Dedifferentiated amniotic fluid mesenchymal stem cell (primary cell): ENCODE measurements around the gene NR2C2.
"Not testable (repeated sequence)": the region's sequence is repeated elsewhere in the genome, so short reads cannot be mapped to it uniquely, and the experiment has no call there.

Experiments used
- DNase-seq: peaks from one replicate; pipeline ENCODE4 v3.0.0-alpha.2; 2016; ENCODE audit errors: extremely low spot score

Gene NR2C2

DNA sequence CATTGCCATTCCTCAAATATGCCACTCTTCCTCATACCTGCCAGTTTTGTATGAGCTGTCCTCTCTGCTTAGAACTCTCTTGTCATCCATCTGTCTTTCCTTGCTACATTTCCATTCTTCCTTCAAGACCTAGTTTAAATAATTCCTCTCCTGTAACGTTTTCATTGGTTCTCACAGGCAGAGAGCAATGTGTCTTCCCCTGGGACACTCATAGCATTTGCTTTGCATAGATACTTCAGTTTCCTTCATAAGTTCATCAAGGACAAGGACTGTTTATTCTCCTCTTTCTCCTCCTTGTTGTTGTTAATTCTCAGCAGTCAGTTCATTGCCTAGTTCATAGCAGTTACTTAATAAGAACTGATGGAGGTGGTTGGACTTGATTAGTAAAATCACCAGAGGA is 10.5 kb downstream of the NR2C2 start:
- DNase-seq: no peak

DNA sequence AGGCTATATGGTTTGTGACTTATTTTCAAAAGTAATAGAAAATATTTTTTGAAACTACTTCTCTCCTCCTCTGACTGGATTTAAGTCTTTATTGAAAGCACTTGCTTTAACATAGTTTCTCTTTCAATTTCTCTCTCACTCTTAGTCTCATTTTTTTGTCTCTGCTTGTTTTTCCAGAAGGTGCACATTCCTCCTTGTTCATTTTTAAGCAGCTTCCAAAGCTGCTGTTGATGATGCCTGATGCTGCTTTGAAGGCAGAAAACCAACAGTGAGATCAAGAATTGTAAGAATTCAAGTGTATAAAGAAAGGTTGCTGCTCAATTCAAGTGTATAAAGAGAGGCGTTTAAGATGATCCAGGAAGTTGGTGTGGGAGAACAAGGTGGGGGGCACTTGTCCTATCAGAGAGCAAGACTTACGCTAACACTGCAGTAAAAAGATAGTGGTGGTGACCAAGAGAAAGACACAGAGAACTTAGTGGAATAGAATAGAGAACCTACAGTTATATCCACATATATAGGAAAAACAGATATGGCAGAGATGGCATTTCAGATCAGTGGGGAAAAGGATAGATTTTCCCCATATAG is 12.1 kb downstream of the NR2C2 start:
- no peak for DNase-seq

DNA sequence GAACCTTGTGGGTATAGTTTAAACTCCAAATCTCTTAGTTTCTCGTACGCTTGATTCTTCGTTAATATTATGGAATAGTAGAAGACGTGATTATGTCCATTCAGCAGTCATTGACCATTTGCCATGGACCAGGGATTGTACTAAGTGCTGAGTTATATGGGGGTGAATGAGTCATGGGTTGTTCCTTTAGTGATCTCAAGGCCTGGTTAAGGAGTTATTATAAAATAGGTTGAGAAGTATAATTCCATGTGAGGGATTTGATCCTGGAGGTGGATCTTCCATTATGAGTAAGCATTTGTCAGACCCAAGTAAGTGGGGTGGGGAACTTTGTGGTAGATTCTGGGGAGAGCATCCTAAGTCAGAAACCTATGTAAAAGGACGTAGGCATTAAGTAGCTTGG is 15.4 kb downstream of the NR2C2 start:
- no peak for DNase-seq

DNA sequence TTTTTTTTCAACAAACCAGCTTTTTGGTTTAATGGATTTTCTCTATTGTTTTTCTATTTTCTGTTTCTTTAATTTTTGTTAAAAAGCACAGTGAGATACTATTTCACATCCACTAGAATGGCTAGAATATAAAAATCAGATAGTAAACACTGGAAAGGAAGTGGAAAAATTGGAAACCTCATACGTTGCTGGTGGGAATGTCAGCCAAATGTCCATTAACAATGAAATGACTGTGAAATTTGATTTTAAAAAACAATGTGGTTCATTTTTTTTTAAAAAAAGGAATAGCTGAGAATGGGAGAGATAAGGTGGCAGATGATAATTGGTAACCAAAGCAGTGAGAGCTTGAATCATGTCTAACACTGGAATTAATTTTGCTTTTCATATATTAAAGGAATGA is 19.9 kb downstream of the NR2C2 start:
- DNase-seq: no peak

DNA sequence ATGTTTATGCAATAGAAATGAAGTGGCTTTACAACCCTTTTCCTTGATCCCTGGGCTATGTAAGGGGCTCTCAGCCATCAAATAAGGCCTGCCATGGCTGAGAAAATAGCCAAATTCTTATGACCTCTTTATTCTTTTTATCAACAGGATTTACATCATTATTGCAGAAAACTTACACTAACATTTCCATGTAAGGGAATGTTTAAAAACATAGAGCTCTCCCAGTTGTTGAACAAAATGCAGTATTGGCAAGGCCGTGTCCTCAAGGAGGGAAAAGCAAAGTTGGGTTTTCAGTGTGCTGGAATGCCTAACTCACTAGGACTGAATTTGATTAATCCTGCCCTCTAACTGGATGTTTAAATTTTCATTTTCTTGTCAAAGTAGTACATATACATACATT is 22.3 kb downstream of the NR2C2 start:
- no peak for DNase-seq

DNA sequence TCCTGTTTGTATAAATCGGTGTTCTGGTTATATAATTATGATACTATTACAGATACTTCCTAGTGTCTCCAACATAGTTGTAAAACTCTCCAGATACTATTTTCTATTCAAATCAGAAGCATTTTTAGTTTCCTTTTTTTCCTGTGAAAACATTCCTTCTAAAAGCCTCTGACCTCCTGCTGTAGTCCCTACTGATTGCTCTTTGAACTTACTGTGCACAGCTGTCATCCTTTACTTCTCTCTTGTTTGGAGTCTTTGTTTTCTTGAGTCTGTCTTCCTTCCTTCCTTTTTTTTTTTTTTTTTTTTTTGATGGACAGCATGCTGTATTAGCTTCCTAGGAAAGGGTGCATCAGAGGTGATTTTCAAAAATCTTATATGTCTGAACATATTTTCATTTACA is 28.9 kb downstream of the NR2C2 start:
- DNase-seq: no peak

DNA sequence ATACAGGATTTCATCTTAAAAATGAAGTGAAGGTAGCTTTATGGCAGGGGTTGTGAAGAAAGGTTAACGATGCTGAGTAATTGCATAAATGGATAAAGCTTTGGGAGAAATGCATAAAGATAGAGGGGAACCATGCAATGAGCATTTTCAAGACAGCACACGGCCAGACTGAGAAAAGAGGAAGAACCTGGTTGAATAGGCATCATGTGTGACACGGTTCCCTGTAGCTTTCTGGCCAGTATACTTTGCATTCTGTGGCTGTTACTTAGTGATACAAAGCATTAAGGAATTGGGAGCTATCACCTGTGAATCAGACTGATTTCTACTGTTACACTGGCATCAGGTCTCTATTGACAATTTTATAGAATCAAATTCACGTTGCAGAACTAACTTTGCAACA is 33.3 kb downstream of the NR2C2 start:
- DNase-seq: no peak

DNA sequence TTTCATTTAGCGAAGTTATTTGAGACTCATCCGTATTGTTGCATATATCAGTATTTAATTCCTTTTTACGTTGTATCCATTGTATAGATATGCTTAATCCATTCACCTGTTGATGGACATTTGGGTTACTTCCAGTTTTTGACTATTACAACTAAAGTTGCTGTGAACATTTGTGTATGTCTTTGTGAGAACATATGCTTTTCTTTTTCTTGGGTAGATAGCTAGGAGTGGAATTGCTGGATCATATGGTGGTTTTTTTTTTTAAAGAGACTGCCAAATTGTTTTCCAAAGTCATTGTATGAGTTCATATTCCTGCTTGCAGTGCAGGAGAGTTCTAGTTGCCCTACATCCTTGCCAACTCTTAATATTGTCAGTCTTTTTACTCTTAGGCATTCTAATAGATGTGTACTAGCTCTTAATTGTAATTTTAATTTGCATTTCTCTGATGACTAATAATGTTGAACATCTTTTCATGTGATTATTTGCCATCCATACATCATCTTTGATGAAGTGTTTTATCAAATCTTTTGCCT is 37.3 kb downstream of the NR2C2 start:
- no peak for DNase-seq

DNA sequence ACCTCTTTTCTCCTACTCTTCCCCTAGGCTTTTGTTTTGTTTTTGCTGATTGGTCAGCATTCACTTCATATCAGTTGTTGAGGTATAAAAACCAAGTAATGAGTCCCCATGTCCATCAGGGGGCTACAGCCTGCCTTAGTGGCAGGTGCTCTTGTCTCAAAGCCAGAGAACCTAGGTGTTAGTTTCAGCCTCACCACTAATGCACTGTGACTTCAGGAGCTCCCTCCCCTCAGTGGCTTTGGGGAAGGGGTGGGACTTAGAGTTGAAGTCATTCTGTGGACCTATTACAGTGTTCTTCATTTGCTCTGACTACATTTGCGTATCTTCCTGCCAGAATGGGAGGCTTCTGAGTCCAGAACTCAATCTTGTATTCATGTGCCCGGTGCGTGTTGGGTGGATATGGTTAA is 41.6 kb downstream of the NR2C2 start:
- no peak for DNase-seq

DNA sequence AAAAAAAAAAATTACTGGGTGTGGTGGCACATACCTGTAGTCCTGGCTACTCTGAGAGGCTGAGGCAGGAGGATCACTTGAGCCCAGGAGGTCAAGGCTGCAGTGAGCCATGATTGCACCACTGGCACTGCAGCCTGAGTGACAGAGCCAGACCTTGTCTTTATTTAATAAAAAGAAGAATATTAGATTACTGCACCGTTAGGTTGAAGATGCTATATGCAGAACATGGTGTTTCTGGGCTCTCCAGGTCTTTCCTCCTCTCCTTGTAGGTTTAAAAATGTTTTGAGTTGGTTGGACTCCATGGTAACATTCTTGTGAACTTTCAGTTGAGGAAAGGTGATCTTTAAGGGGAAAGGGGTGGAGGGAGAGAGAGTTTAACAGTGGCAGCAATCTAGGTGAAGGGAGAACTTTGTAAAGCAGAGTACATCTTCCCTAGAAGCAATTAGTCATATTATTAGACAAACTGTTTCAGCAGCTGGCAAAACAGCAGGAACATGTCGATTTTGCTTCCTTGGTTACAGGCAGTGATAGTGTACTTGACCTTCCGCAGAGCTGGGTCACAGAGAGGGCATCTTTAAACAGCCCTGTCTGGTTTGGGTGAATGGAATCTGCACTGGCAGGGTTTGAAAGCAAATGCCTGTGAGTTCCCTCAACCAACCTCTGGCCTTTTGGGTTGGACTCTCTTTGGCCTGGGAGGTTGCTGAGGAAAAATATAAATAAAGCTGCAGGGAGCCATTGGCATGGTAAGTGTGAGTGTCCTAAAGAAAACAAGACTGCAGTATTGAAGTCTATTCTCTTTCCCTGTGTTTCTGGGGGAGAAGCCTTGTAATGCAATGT is 42.8 kb downstream of the NR2C2 start:
- DNase-seq: no peak

DNA sequence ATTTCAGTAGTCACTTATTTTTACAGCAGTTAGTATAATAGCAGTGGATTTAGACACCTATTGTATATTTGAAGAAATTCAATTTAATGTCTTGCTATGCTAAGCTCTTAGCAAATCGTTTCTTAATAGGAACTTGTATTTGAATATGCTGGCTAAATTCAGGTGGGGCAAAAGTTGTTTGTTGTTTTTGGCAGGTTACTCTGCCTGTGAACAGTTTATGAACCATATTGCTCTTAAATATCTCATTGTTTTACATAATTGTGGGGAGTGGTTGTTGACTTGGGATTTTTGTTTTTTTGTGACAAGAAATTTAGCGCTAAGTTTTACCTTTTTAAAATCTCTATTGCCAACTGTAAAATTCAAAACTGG is 43.4 kb downstream of the NR2C2 start:
- DNase-seq: no peak

DNA sequence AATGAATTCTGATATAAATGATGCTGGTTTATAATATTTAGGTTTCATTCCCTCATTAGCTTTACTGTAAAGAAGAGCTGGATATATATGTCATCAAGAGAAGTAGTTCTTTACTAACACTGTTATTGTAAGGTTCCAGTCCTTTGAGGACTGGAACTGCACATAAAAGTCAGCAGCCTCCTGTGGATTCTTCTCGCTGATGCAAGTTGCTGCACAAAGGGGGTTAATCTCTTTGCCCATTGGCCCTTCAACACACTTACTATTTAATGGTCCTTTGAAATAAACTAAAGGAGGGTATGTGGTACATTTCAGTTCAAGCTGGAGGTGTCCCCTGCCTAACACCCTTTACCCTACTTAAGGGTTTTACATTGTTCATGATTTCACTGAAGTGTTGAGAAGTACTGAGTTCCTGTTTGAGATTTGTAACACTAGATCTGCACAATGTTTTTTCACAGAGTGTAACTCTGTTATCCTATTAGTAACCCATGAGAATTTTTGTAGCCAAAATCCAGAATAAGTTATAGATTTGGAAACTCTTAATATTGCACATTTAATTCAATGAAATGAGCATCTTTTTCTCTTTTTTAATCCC is 43.9 kb downstream of the NR2C2 start:
- no peak for DNase-seq

DNA sequence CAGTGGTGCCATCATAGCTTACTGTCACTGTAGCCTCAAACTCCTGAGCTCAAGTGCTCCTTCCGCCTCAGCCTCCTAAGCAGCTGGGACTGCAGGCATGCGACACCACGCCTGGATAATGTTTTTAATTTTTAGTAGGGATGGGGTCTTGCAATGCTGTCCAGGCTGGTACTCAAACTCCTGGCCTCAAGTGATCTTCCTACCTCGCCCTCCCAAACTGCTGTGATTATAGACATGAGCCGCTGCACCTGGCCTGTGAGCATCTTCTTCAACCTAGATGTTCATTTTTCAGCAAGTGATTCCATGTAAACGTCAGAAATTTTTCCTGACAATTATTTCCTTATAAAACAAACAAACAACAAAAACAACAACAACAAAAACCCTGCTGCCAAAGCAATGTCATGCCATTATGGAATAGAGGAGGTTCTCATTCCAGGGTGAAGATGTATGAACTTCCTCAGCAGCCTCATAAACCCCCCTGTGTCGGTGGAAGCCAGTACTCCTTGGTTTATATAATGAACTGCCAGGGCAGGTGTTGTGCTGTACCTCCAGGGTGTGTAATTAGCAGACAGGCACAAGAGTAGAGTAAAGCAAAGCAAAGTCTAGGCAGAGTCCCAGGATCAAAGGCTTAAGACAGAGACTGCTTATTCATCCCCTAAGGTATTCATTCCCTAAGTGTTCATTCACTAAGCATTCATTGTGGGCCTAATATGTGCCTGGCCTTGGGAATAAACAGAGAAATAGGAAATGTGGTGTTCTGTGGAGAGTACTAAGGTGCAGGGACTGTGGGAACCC is 44.6 kb downstream of the NR2C2 start:
- DNase-seq: no peak

DNA sequence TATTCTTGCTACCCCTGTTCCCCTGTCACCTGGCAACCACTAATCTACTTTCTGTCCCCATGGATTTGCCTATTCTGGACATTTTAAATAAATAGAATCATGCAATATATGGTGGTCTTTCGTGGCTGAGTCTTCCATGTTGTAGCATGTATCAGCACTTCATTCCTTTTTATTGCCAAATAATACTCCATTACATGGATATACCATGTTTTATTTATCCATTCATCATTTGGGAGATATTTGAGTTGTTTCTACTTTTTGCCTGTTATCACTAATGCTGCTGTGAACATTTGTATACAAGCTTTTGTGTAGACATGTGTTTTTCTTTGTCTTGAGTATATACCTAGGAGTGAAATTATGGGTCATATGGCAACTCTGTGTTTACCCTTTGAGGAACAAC is 50.6 kb downstream of the NR2C2 start:
- DNase-seq: no peak

DNA sequence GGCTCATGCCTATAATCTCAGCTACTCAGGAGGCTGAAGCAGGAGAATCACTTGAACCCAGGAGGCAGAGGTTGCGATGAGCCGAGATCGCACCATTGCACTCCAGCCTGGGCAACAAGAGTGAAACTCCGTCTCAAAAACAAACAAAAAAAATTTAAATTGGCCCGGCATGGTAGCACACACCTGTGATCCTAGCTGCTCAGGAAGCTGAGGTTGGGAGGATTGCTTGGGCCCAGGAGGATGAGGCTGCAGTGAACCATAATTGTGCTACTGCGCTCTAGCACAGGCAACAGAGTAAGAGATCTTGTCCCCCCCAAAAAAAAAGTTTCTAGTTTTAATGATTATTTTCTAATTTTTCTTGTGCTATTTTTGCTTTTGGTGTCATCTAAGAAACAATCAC is 51.8 kb downstream of the NR2C2 start:
- DNase-seq: not testable (repeated sequence)

DNA sequence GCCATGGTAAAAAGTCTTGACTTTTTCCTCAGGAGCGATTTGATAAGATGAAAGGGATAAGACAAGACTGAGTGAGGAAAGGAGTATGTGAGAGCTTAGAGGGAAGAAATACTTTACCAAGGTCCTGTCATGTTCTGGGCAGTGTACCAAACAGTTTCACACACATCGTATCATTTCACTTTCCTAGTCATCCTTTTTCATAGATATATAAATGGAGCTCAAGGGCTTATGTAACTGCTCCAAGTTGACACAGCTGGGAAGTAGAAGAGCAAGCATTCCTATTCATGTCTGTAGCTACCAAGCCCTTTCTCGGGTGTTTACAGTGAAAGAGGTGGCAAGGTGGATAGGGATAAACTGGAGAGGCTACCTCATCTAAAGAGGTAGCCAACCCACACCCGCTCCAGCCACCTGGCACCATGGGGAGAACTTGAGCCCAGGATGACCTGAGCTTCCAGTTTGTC is 60.3 kb downstream of the NR2C2 start:
- DNase-seq: peak; percentile 66

DNA sequence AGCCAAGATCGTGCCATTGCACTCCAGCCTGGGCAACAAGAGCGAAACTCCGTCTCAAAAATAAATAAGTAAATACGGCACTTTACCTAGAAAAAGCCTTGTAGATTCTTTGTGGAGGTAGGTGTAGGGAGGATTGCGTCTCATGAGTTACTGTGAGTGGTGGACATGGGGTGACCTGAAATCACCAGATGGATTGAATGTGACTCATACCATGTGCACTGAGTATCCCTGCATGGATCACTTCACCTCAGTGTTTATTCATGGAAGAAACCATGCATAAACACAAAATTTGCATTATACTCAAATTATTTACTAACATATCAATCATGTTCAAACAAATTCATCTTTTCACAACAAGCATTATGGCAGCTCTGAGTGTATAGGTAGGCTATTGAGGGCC is 61.8 kb downstream of the NR2C2 start:
- DNase-seq: no peak

DNA sequence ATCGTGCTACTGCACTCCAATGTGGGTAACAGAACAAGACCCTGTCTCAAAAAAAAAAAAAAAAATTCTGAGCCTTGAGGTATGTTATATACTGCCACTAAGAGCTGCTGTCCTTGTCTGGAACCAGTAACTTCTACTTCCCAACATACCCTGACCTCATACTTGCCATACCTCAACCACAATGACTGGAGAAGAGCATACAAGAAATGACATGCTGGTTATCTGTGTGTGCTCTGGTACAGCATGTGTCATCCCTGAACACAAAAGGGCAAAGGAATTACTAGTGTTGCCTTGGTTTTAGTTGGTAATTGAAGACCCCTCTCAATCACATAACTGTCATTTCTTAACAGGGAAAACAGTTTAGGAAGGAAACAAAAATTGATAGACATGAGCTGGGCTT is 63.3 kb downstream of the NR2C2 start:
- DNase-seq: no peak

DNA sequence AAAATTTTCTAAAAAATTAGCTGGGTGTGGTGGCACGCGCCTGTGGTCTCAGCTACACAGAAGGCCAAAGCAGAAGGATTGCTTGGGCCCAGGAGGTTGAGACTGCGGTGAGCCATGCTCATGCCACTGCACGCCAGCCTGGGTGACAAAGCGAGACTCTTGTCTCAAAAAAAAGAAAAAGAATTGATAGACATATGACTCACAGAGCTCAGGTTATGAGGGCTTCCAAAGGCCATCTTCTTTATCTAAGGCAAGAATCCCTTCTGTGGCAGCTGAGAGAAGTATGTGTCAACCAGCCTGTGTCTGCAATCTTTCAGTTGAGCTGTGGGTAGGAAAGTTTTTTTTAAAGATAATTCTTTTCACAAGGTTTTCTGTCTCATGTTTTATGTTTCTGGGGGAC is 63.8 kb downstream of the NR2C2 start:
- no peak for DNase-seq

DNA sequence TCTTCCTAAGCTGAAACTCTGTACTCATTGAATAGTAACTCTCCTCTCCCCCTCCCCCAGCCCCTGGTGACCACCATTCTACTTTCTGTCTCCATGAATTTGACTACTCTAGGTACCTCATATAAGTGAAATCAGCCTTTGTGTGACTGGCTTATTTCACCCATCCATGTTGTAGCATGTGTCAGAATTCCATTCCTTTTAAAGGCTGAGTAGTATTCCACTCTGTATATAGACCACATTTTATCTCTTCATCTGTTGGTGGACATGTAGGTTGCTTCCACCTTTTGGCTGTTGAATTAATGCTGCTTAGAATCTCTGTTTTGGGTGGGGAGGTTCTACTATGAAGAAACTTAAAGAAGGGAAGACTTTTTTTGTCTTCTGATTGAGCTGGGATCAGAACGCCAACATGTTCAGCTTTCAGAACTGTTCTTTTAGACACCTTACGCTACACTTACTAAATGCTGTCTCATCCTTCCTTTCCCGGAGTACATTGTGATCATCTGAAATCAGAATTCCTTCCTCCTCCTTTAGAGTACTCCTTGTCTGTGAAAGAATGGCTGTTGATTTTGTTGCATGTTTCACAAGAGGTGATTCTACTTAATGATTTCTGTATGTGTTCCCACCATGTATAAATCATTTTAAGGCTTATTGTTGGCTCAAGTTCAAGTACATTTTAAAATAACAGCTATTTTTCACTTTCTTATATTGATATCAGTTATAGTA is 67.4 kb downstream of the NR2C2 start:
- DNase-seq: no peak

DNA sequence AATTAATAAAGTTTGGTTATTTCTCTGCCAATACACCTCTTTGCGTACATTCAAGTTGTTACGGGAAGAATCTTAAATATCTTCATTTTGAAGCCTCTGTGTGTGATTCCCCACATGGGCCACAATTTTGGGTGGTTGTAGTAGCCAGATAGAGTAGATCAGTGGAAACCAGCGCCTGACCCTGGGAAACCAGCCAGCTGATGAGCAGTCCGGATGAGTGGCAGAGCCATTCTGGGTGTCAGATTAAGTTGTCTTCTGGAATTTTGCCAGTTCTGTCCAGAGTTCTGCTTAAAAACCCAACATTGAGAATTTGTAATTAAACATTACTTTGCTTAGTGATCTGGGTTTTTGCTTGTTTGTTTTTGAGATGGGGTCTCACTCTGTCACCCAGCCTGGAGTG is 68.1 kb downstream of the NR2C2 start:
- no peak for DNase-seq

DNA sequence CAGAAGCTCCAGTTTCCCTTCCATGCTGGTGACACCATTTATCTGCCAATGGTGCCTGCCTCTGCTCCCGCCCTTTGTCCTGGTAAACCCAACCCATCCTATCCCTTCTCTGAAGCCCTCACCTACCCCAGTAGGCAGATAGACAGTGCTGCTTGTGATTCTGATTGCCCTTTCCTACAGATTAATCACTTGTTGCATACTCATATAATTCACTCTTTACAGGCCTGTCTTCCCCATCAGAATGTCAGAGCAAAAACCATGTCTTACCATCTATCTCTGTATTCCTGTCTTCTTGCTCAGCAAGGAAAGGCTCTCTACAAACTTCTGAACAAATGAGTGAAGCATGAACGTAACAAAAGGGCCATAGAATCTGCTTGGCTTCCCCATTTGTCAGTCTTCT is 69.8 kb downstream of the NR2C2 start:
- DNase-seq: no peak
